Measurements from ENCODE around the gene GPR108.

DNA sequence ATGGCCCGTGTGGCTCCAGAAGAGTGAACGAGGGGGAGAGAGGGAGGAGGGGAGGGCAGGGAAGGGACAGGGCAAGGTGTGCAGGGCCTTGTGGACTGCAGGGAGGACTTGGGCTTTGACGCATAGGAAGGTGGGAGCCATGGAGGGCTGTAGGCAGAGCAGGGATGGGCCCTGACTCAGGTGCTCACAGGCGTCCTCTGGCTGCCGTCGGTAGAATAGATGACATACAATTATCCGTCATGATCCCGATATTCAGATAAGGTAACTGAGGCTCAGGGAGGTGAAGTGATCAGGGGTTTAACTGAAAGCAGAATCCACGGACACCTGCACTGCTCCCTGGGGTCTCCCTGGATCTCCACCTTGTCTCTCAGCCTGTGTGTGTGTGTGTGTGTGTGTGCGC is 20.3 kb downstream of the GPR108 start:
- TF ChIP-seq, protein P1, sequence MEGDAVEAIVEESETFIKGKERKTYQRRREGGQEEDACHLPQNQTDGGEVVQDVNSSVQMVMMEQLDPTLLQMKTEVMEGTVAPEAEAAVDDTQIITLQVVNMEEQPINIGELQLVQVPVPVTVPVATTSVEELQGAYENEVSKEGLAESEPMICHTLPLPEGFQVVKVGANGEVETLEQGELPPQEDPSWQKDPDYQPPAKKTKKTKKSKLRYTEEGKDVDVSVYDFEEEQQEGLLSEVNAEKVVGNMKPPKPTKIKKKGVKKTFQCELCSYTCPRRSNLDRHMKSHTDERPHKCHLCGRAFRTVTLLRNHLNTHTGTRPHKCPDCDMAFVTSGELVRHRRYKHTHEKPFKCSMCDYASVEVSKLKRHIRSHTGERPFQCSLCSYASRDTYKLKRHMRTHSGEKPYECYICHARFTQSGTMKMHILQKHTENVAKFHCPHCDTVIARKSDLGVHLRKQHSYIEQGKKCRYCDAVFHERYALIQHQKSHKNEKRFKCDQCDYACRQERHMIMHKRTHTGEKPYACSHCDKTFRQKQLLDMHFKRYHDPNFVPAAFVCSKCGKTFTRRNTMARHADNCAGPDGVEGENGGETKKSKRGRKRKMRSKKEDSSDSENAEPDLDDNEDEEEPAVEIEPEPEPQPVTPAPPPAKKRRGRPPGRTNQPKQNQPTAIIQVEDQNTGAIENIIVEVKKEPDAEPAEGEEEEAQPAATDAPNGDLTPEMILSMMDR (IDR thresholded peaks at IDR 0.05 in 4 of 5, conservative IDR thresholded peaks at IDR 0.05 in 1 of 5), result no peak
- no peak for TF ChIP-seq POLR2A (IDR thresholded peaks at IDR 0.05)

Data from gastrocnemius medialis (tissue), 4 donors.